Testis (tissue), 2 donors: ENCODE measurements around the gene CTRB1.
"Not testable (repeated sequence)": the region's sequence is repeated elsewhere in the genome, so short reads cannot be mapped to it uniquely, and the experiment has no call there.

Source experiments
- CTCF ChIP-seq, 3 experiments: fragments of 450-650 bp in 2 of 3; fragments of 200-600 bp in 1 of 3; sonication (generic) in 1 of 3; IDR thresholded peaks; one replicate each; pipeline ENCODE4 v1.5.1; 2016 to 2019; ENCODE audit warnings: antibody characterized with exemption in 3 of 3, mild to moderate bottlenecking in 2 of 3, moderate library complexity in 1 of 3
- POLR2A ChIP-seq: fragments of 450-650 bp; IDR thresholded peaks from one replicate; pipeline ENCODE4 v1.6.1; 2017; ENCODE audit warnings: antibody characterized with exemption, mild to moderate bottlenecking, moderate library complexity

GRCh38 chr16:75269358-75269757 lies 50.6 kb downstream of the CTRB1 start:
- TF ChIP-seq POLR2A; CTCF (IDR thresholded peaks at IDR 0.05): not testable (repeated sequence)
